ENCODE results near the gene CD48. TPM values are rescaled to one million over a fixed set of nuclear protein-coding genes. Genes with fewer than 3 reads are reported as not detected.

CD48 gene
- polyA plus RNA-seq, 1 donor, result 1.9 TPM

DNA sequence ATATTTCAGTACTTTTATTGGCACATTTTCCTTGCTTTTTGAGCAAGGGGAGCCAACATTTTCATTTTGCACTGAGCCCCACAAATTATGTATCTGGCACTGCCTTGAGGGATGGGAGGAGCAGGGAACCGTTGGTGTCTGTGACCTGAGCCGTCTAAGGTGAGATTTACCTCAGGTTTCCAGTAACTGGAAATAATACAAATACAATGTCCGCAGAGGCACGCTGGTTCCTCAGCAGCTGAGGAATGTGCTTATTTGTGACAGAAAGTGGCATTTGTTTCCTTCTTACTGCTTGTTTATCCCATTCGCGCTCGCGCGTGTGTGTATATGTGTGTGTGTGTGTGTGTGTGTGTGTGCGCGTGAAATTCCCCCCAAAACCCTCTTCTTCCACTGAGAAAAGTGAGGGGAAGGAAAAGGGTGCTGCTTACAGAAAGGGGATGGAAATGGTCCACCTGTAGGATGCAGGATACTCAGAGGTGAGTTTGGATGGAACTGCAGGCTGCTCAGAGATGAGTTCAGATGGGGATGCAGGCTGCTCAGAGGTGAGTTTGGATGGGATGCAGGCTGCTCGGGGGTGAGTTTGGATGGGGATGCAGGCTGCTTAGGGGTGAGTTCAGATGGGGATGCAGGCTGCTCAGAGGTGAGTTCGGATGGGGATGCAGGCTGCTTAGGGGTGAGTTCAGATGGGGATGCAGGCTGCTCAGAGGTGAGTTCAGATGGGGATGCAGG is 34.6 kb downstream of the CD48 start:
- DNase-seq (ENCODE audit: low read depth), result no peak

DNA sequence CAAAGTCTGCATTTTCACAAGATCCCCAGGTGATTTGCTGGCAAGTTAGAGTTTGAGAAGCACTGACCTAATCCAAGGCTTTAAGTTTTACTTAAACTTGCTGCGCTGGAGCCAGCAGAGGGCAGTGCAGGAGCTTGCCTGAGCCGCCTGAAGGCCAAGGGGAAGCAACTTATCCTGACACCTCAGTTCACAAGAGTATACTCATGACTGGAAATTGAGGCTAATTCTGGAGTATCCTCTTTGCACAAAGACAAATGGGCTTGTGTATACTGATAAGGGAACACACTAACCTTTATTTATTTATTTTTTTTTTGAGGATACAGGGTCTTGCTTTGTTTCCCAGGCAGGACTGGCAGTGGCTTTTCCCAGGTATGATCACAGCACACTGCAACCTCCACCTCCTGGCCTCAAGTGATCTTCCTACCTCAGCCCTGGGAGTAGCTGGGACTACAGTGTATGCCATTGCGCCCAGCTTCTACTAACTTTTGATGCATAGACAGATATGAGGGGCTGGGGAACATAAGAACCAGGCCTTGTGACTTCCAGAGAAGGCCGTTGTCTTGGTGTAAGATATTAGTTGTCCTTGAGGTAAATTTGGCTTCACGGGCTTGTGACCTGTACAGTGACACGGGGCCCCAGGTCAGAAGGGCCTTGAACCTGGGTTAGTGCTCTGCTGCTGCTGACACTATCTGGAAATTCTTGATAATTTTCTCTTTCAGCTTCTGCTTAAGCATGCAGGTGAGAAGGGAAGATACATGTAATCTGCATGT is 35.8 kb downstream of the CD48 start:
- peak; percentile 16 for DNase-seq (ENCODE audit: low read depth)

DNA sequence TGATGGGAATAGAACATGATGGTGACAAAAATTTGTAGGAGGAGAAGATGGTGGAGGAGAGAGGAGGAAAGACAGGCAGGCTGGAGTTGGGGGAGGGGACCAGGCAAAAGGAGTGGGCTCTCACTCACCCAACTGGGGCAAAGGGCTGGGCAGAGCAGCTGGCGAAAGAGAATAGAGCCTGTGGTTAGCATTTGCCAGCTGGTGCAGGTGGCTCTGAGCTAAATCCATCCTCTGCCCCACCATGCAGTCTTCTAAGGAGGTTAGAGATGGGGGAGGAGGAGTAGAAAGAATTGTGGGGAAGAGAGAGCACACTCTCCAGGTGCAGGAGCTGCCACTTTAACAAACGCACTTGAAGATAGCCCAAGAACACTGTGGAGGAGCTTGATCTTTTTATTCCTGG is 37.2 kb downstream of the CD48 start:
- DNase-seq (ENCODE audit: low read depth), result no peak

DNA sequence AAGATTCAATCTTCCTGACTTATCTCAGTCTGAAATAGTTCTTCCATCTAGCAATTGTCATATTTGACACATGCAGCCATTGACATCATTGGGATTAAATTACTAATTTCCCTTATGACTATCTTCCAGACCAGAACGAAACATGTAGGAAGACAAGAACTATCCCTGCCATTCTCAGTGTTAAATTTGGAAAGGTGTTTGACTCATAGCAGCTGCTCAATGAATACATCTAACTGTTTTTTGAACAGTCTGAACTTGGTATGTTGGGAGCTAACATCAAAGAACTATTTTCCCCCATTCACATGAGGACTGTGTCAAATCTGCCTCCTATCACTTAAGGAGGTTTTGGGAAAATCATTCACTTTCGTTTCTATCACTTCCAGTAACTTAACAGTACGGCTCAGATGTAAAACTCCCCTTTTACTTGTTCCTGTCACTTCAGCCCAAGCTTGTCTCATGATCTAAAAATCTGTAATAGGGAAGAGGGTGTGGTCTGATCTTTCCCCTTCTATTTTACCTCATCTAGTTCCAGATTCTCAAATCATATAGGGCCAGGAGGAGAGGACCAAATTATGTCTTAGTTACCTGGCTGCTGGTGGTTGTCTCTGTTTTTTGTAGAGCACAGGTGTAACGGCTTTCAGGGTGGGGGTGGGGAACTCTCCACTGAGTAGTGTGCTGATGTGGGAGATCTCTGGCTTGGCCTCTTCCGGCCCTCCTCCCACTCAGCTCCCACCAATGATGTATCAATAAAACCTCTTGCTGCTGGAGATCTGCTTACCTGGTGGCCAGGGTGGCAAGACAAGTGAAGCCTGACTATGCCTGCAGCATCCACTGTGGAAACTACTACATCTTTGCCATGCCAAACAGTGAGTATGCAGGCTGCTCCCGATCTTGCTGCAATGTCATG is 38.6 kb downstream of the CD48 start:
- no peak for DNase-seq (ENCODE audit: low read depth)

DNA sequence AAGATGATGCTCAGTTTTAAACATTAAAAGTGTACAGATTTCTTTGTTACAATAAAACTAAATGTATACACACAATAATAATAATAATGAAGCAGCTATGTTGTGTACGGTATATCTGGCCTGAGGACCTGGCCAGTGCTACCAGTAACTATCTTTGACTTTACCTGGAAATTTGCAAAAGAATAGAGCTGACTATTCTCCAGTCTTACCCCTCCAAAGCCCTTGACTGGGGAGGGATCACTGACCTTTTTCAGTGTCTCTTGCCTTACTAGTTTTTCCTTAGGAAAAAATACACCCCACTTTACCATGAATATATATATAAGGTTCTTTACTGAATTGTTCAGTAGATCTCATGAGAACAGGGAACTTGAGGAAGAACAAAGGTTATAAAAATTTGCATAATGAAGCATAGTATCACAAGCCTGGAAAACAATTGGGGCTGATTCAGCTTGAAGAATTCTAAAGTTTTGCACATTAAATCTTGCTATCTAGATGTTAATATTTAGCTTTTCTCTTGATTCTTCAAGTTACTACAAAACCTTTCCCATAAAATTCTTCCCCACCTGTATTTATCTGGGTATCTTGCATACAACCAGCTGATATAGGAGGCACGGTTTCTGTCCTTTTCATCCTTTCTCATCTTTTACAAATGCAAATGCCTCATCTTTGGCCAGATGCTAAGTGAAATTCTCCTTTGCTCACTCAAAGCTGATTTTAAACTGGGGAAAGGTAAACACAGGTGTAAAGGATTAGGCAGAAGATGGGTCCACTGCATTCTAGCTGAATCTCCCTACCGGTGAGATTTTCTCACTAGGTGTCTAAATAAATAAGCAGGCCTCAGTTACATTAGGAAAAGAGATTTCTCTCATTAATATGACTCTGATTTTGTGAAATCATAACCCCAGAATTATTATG is 39.8 kb downstream of the CD48 start:
- no peak for DNase-seq (ENCODE audit: low read depth)

DNA sequence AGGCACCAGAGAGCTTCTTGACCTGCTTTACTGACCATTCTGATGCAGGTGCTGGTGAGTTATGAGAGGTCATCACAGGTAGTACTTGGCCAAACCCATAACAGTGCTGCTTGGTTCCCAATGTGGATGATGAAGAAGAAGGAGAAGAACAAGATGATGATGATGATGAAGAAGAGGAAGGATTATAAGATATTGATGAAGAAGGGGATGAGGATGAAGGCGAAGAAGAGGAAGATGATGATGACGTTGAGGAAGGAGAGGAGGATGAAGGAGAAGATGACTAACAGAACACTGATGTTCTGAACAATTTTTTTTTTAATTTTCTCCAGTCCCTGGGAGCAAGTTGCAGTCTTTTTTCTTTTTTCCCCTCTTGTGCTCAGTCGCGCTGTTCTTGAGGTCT is 40.9 kb downstream of the CD48 start:
- DNase-seq (ENCODE audit: low read depth), result no peak

DNA sequence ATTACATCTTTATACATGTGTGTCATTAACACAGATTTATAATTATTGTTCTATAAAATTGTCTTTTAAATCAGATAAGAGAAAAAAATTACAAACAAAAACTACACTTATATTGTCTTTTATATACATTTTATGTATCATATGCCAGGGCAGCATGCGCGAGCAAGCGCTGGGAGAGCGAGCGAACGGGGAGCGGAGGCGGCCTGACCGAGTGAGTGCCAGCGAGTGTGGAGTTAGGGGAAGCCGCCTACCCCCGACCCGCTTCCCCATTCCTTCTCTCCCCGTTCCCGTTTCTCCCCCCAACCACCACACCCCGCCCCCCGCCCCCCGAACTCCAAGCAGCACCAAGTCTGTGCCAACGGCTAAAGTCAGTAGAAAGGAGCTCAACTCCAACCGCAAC is 41.8 kb downstream of the CD48 start:
- DNase-seq (ENCODE audit: low read depth), result no peak

DNA sequence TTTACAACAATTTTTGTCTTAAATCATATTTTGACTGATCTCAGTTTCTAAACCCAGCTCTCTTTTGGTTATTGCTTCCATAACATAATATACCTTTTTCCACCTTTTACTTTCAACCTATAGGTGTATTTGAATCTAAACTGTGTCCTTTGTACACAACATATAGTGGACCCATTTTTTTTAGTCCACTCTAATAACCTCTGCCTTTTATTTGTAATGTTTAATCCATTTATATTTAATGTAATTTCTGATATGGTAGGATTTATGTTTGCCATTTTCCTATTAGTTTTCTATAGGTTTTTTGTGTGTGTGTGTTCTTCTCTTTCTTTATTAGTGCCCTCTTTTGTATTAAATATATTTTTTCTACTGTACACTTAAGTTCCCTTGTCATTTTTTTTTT is 42.3 kb downstream of the CD48 start:
- DNase-seq (ENCODE audit: low read depth), result no peak

DNA sequence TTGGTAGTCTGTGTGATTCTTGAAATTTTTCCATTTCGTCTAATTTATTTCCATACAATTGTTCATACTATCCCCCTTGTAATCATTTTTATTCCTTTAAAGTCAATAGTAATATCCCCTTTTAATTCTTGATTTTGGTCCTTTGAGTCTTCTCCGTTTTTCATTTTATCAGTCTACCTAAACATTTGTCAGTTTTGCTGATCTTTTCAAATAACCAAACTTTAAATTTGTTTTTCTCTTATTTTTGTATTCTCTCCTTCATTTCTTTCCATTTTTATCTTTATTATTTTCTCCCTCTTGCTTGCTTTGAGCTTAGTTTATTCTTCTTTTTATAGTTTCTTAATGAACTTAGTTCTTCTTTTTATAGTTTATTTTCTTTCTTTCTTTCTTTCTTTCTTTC is 43.7 kb downstream of the CD48 start:
- no peak for DNase-seq (ENCODE audit: low read depth)

DNA sequence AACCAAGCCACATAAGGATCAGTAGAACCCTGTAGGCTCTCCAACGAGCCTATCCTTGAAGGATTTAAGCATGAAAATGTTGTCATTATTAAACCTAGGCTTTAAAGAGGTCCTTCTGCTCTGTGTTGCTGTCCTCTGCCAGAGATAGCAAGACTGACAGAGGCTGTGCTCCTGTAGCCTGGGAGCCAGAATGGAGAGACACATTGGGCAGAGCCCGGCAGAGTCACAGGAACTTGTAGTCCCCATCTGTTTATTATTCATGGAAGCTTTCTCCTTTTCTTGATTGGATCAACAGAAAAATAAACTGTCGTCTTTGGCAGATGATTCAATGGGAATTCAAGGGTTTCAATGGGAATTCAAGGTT is 45.6 kb downstream of the CD48 start:
- DNase-seq (ENCODE audit: low read depth), result no peak

DNA sequence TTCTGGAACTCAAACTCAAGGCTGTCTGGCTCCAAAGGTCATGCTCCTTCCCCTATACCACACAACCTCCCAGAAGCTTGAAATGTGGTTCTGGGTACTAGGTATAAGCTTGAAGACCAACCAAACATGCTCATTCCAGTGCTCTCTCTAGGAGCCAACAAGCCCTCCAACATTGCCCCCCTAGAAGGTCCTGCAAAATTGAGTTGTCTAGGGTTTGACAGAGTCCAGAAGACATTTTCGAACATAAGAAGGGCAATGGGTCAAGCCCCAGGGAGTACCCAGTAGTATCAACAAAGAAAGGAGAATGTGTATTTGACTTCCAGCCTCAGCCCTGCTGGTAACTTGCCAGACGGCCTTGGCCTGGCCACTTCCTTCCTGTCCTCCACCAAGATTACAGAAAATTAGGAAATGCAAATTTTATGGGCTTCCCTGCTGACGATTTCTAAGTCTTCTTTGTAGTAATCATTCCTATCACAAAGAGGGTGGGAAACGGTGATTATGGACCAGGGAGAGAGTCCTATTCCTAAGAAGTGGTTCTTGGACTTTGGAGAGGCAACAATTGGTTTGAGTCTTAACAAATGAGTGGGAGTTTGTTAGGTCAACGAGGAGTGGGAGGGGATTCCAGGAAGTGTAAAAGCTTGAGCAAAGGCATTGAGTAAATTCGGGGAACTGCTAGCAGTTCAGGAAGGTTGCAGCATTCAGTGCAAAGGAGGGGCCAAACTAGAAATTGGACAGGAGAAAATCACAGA is 46.1 kb downstream of the CD48 start:
- DNase-seq (ENCODE audit: low read depth), result no peak

DNA sequence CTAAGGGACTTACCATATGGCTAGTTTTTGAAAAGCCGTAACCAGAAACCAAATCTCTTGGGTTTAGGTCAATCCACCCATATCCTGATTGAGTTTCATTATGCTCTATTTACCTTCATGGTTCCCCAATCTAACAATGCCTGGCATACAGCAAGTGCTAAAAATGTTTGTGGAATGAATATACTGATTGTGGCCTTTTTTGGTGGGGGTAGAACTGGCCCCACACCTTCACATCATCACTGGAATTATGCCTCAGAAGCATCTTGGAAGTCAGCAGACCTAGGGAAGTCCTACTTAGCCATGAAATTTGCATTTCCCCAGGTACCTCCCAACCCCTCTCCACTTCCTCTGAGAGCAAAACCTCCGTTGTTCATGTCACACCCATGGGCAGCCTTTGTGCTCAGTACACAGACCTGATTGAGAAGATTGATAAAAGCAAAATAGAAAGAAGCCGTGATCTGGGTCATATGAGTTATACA is 47.0 kb downstream of the CD48 start:
- no peak for DNase-seq (ENCODE audit: low read depth)

DNA sequence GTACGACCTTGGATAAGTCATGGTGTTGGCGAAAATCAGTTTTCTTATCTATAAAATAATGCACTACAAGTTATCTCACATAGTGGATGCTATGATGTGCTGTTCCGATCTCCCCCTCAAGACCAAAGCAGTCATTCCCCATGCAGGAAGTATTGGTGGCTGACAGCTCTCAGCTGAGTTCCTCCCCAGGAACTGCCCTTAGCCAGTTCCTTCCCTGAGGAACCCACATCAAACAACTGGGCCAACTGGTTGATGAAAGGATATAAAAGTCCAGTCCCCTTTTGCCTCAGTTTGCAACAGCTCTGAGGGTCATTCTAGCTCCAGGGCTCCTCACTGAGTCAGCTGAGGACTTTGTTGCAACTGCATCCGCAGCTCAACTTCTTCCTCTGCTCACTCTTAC is 48.7 kb downstream of the CD48 start:
- DNase-seq (ENCODE audit: low read depth), result no peak

DNA sequence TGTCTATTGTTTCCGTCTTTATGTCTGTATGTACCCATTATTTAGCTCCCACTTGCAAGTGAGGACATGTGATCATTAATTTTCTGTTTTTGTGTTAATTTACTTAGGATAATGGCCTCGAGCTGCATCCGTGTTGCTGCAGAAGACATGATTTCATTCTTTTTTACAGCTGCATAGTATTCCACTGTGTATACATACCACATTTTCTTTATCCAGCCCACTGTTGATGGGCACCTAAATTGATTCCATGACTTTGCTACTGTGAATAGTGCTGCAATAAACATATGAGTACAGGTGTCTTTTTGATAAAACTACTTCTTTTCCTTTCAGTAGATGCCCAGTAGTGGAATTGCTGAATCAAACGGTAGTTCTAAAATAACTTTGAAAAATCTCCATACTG is 52.1 kb downstream of the CD48 start:
- no peak for DNase-seq (ENCODE audit: low read depth)

DNA sequence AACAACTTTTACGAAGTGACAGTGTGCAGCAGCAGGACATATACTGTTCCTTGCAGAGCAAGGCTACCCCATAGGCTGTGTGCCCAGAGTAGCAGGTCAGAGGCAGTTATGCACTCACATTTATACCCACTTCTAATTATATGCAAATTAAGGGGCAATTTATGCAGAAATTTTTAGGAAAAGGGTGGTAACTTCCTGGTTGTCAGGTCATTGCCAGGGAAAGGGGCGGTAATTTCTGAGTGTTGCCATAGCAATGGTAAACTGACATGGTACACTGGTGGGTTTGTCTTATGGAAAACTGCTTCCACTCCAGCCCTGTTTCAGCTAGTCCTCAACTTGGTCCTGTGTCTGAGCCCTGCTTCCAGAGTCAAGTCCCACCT is 52.8 kb downstream of the CD48 start:
- no peak for DNase-seq (ENCODE audit: low read depth)

DNA sequence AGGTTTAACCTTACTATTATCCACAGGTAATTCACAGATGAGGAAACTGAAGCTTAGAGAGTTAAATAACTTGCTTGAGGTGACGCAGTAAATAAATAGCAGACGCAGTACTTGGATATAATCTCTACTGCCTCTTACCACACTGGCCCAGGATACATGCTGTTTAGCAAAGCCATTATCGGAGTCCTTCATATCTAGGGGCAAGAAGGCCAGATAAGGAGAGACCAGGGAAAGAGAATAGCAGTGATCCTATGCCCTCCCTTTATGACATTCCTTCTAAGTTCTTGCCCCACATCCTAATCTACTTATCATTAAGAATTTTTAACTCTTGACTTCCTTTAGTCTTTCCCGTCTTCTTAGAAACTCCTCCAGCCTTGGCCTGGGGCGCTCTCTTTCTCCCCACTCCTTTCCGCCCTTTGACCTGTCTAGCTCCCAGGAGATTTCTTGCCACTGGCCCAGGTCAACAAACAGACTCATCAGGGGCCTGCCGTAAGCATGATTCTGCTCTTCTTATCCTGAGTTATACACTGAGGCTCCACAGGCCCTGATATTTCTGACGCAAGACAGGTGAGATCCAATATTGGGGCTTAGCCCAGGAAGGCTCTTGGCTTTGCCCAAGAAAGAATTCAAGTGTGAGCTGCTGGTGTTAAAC is 53.3 kb downstream of the CD48 start:
- DNase-seq (ENCODE audit: low read depth), result no peak

DNA sequence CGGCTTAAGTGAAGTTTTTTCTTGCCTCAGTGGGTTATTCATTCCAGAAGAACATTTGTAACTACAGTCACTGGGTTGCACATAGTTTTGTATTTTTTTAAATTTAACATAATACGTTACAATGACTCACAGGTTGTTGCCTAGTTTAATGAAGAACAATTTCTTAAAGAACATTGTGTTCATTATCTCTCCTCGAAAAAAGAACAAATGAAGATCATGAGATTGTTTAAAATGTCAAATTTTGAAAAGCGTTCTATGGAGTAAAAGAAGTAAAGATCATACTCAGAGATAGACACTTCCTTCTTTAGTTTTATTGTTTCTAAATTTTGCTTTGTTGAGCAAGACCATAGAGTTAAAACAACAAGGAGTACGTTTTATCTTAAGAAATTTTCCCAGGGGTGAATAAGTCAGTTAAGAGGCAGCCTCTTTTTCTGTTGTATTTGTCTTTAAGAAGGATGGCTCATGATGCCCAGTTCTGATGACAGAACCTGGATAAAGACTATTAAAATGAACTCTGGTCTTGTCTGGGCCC is 54.3 kb downstream of the CD48 start:
- no peak for DNase-seq (ENCODE audit: low read depth)

DNA sequence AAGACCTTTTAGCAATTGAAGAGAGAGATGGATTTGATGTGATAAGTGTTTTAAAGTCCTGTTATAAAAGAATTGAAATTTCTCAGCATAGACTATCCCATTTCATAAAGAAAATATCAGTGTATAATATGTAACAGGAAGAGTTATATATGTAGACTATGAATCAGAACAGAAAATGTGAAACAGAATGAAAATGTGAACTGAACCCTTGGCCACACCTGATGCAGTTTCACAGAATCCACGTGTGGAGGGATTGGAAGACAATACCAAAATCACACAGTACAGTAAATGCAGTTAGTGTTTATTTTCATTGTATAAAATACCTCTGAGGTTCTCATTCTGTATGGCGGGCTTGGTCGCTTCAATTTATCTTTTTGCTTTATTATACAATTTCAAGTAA is 54.9 kb downstream of the CD48 start:
- DNase-seq (ENCODE audit: low read depth), result no peak

DNA sequence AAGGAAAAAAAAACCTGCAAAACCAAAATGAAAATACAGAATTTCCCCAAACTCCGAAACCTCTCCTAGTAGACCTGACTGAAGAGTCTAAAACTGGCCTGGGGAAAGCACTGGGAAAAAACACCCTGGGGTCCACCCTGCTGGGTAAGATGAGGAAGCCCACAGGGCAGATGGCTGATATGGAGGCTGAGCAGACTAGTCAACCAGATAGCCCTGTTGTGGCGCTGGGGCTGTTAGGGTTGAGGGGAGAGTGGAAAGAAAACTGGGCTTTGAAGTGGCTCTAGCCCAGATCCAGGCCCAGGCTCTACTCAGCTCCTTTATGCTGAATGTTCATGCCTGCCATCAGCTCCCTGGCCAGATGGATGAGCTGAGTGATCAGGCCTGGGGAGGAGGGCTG is 58.0 kb downstream of the CD48 start:
- no peak for DNase-seq (ENCODE audit: low read depth)

Measured in forelimb muscle (tissue), 1 donor.